SIG-M5 treated with dmso at 0.1 percent for 504 hours (cell line): ENCODE results near the gene UTS2R.
"Not testable (repeated sequence)": the region's sequence is repeated elsewhere in the genome, so short reads cannot be mapped to it uniquely, and the experiment has no call there.

Experiments used
- DNase-seq: peaks from one replicate; lab custom pipeline; 2025; ENCODE audit not compliant: unreplicated experiment; lab: John Stamatoyannopoulos, UW

UTS2R gene

GRCh38 chr17:82374626-82375331 lies 3.2 kb downstream of the UTS2R start:
- DNase-seq: no peak

GRCh38 chr17:82375359-82376041 lies 3.9 kb downstream of the UTS2R start:
- no peak for DNase-seq

GRCh38 chr17:82376042-82376730 lies 4.6 kb downstream of the UTS2R start:
- peak; percentile 49 for DNase-seq

- not testable (repeated sequence) for DNase-seq
Observed at GRCh38 chr17:82377294-82377693, 5.7 kb downstream of the UTS2R start.

- no peak for DNase-seq
Observed at GRCh38 chr17:82377924-82378740, 6.6 kb downstream of the UTS2R start.

GRCh38 chr17:82378741-82379021 lies 7.1 kb downstream of the UTS2R start:
- no peak for DNase-seq

GRCh38 chr17:82380860-82381702 lies 9.5 kb downstream of the UTS2R start:
- no peak for DNase-seq

- DNase-seq: not testable (repeated sequence)
Observed at GRCh38 chr17:82381703-82382009, 10.1 kb downstream of the UTS2R start.

GRCh38 chr17:82382220-82382932 lies 10.8 kb downstream of the UTS2R start:
- not testable (repeated sequence) for DNase-seq

GRCh38 chr17:82382933-82383255 lies 11.3 kb downstream of the UTS2R start:
- no peak for DNase-seq

GRCh38 chr17:82383411-82383810 lies 11.8 kb downstream of the UTS2R start:
- no peak for DNase-seq

- DNase-seq: no peak
Observed at GRCh38 chr17:82384051-82384729, 12.6 kb downstream of the UTS2R start.

- no peak for DNase-seq
Observed at GRCh38 chr17:82384730-82385481, 13.3 kb downstream of the UTS2R start.

GRCh38 chr17:82385559-82386254 lies 14.1 kb downstream of the UTS2R start:
- DNase-seq: no peak

GRCh38 chr17:82386255-82386831 lies 14.8 kb downstream of the UTS2R start:
- DNase-seq: no peak

- no peak for DNase-seq
Observed at GRCh38 chr17:82386881-82387704, 15.5 kb downstream of the UTS2R start.

GRCh38 chr17:82387705-82388106 lies 16.1 kb downstream of the UTS2R start:
- no peak for DNase-seq
